ENCODE measurements around the gene TMEM72. TPM values are rescaled to one million over a fixed set of nuclear protein-coding genes. Genes with fewer than 3 reads are reported as not detected.

TMEM72 gene
- total and polyA plus RNA-seq, 2 donors (not counting 3 experiments of a cell fraction or from before 2014, with no cell fraction given) = not detected

DNA sequence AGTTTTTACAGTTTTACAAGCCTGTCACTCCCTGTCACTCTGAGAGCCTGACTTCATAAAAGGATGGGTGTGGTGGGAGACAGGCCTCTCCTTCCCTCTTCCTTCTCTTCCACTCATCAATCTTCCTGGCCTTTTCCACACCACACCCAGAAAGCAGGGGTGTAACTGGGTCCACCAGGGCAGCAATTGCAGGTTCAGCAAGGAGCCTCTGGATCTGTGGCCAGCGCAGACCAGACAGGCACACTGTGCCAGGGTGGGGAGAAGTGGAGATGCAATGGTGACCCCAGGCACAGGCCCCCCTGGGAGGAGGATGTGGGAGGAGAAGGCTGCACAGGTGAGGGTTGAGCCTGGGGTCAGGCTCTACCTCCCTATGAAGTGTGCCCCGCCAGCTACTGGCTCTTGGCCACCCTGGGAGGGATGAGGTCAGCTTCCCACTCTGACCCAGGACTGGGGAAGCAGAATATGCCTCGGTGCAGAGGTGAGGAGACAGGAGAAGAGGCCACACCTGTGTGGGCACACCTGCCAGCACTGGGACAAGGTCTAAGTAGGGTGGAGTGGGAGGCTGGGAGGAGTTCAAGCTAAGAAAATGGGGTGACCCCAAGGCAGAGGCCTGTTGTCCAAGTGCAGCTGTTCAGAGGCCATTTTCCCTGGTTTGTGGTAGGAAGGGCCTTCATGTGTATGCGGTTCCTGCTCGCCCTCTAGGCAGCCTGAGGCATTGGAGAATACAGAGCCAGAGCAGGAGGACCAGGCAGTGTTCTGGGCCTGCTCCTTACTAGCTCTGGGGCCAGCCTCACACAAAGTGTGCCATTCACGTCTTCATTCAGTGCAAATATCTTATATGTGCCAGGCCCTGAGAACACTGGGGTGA is 20.2 kb upstream of the TMEM72 start:
- no TSS peak for BruUV-seq (replicated peaks)
- H3K9me1 ChIP-seq (replicated peaks; ENCODE audit: control insufficient read depth, extremely low read depth, insufficient read depth, low read length) = no peaks in the 10 kb centered on the region
- H3K27me3 ChIP-seq (ENCODE audit: control insufficient read depth in 2 of 2, insufficient read depth in 2 of 2, low read length in 2 of 2) = no peaks in the 10 kb centered on the region
- CTCF ChIA-PET = no interaction called here
- intact Hi-C loops (cut with micrococcal nuclease) (no loop called here), dilution Hi-C loops (cut with MboI; ENCODE audit: extremely low pct_ligation_motif_present, low sequenced_read_pairs) (no loop called here)
- H3K79me2 ChIP-seq (ENCODE audit: control insufficient read depth, insufficient read depth, low read length) = no peaks in the 10 kb centered on the region
- H3K9me3 ChIP-seq (replicated peaks; ENCODE audit: control insufficient read depth, insufficient read depth, low read length) = no peaks in the 10 kb centered on the region
- no peak for DNase-seq (ENCODE audit: low read depth, low spot score)
- POLR2A ChIA-PET = no interaction called here
- H3K36me3 ChIP-seq (ENCODE audit: control insufficient read depth in 2 of 2, extremely low read depth in 1 of 2, insufficient read depth in 2 of 2, low read length in 2 of 2) = no peaks in the 10 kb centered on the region
- H3K9ac ChIP-seq (replicated peaks; ENCODE audit: extremely low read depth, insufficient read depth, low read length) = no peak overlapping the region
- no peak overlapping the region for H2AFZ ChIP-seq (ENCODE audit: low read depth, low read length)
- no peak overlapping the region for H3K4me2 ChIP-seq (ENCODE audit: insufficient read depth, low read length)
- H4K20me1 ChIP-seq (replicated peaks; ENCODE audit: control insufficient read depth, extremely low read depth, insufficient read depth, low read length) = no peaks in the 10 kb centered on the region
- no peak overlapping the region for H3K4me3 ChIP-seq (replicated peaks in 1 of 3; ENCODE audit: insufficient read depth in 1 of 3, low read depth in 1 of 3, low read length in 3 of 3)
- FAIRE-seq = no peak
- no peaks in the 10 kb centered on the region for H3K4me1 ChIP-seq (ENCODE audit: control insufficient read depth, extremely low read depth, insufficient read depth, low read length)
- TF ChIP-seq MYC (IDR thresholded peaks at IDR 0.05; ENCODE audit: low read depth, low read length) (no peak), POLR2A (IDR thresholded peaks at IDR 0.05; ENCODE audit: low read depth, low read length) (no peak), POLR2AphosphoS5 (IDR thresholded peaks at IDR 0.05; ENCODE audit: insufficient read depth, low read depth, low read length) (no peak), GATA2 (IDR thresholded peaks at IDR 0.05; ENCODE audit: insufficient read depth, insufficient read length, low read depth, low read length) (no peak), JUN (IDR thresholded peaks at IDR 0.05; ENCODE audit: borderline replicate concordance, insufficient read depth, insufficient read length, low read depth) (no peak), EZH2 (IDR thresholded peaks at IDR 0.05; ENCODE audit: borderline replicate concordance, low read depth, low read length, severe bottlenecking) (no peak), FOS (IDR thresholded peaks at IDR 0.05; ENCODE audit: borderline replicate concordance, insufficient read depth, low read length) (no peak)
- TF ChIP-seq, protein P1, sequence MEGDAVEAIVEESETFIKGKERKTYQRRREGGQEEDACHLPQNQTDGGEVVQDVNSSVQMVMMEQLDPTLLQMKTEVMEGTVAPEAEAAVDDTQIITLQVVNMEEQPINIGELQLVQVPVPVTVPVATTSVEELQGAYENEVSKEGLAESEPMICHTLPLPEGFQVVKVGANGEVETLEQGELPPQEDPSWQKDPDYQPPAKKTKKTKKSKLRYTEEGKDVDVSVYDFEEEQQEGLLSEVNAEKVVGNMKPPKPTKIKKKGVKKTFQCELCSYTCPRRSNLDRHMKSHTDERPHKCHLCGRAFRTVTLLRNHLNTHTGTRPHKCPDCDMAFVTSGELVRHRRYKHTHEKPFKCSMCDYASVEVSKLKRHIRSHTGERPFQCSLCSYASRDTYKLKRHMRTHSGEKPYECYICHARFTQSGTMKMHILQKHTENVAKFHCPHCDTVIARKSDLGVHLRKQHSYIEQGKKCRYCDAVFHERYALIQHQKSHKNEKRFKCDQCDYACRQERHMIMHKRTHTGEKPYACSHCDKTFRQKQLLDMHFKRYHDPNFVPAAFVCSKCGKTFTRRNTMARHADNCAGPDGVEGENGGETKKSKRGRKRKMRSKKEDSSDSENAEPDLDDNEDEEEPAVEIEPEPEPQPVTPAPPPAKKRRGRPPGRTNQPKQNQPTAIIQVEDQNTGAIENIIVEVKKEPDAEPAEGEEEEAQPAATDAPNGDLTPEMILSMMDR (IDR thresholded peaks at IDR 0.05; ENCODE audit: extremely low read depth in 1 of 2, insufficient read depth in 1 of 2, low read depth in 1 of 2, low read length in 2 of 2) = no peak
- TF ChIP-seq, protein P2, sequence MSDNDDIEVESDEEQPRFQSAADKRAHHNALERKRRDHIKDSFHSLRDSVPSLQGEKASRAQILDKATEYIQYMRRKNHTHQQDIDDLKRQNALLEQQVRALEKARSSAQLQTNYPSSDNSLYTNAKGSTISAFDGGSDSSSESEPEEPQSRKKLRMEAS (IDR thresholded peaks at IDR 0.05; ENCODE audit: insufficient read depth, insufficient read length) = no peak
- no peak overlapping the region for H3K27ac ChIP-seq (ENCODE audit: insufficient read depth, low read depth, low read length)
